Activated gamma-delta T cell treated with Interleukin-2 at 50 U/mL for 16 hours (primary cell): ENCODE results near the gene TOMM5.

Experiments
- DNase-seq: peaks from one replicate; pipeline ENCODE4 v3.0.0-alpha.2; 2020

TOMM5 gene

DNA sequence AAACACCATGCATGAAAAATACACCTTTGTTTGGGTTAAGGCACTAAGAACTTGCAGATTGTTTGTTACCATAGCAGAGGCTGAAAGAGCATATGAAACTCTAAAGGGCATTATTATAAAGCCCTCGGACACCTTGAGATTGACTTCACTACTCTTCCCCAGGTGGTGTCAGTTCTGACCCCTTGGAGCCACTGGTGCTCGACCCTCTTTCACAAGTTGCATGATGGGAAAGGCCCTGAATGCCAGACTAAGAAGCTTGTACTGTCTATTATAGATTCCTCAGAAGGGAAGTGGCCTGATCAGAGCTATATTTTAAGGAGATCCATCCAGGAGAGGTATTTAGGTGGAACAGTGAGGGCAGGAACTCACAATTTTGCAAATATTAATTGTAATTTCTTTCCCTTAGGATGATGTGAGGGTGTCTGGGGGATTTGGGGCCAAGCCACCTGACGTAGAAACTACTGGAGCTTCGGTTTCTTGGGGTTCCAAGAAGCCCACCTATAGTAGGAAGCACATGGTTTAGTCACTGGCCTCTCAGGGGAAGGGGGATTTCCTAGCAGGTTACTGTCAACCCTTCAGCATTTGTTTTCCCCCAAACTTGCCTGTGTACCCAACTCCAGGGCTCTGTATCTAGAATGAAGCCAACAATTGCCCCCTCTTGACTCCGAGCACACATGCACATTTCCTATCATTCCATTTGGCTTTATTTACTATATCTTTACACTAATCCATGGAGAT, 32.4 kb downstream of the TOMM5 start:
- no peak for DNase-seq

DNA sequence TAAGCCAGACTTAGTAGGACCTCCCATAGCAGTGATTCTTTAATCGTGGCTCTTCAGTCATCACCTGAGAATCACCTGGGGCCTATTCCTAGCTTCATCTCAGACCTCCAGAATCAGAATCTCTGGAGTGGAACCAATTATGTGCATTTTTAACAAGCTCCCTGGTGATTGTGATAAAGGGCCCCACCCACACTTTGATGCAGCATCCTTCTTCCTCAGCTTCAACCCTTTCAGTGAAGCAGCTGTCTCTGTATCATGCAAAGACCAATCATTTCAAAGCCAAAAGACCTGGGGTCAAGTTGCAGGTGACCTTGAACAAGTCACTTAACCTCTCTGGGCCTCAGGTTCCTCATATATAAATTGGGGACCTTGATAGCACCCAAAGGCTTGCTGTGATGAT, 33.3 kb downstream of the TOMM5 start:
- DNase-seq, result no peak

DNA sequence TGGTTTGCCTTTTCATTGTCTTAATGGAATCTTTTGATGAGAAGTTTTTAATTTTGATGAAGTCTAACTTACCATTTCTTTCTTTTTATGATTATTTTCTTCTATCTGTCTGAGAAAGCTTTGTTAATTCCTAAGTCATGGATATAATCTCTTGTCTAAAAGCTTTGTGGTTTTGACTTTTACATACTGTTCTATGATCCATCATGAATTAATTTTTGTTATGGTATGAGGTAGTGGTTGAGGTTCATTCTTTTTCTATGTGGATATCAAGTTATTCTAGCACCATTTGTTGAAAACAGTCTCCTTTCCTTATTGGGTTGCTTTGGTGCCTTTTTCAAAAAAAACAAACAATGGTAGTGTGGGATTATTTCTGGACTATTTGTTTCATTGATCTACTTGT, 36.6 kb downstream of the TOMM5 start:
- DNase-seq, result no peak

DNA sequence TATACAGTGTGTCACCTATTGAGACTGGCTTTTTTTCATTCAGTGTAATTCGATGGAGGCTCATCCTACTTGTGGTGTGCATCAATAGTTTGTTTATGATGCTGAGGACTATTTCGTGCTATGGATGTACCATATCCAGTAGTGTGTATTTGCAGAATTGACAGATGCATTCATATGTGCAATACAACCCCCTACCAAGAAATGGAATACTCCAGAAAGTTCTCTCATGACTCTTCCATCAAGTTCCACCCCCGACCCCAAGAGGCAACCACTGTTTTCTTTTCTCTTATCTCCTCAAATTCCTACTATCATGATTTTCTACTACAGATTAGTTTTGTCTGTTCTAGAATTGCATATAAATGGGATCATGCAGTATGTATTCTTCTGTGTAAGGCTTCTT, 38.1 kb downstream of the TOMM5 start:
- DNase-seq, result no peak

DNA sequence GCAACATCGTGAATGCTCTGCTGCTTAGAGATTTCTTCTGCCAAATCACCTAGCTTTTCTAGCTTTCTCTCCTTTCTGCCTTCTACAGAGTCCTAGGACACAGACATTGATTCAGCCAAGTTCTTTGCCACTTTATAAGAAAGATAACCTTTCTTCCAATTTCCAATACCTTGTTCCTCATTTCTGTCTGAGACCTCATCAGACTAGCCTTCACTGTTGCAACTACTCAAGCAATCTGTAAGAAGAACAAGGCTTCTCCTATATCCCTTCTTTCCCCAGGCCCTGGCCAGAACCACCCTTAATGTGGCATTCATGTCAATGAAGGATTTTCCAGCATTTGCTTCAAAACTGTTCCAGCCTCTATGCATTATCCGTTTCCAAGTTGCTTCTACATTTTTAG, 40.5 kb downstream of the TOMM5 start:
- DNase-seq, result no peak

DNA sequence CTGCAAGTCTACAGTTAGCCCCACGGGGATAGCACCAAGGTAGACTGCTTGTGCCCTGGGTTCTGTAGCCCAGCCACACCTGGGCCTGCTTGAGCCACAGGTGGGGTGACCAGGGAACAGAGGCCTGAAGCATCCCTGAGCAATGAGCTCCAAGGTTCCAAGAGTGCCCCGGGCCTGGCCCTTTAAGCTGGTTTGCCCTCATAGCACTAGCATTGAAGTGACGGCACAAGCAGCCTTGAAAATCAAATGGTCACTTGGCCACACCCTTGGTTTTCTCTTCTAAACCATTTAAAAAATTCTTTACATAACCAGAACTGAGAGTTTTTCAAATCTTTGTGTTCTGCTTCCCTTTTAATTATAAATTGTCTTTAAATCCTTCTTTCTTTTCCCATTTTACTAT, 40.9 kb downstream of the TOMM5 start:
- no peak for DNase-seq

DNA sequence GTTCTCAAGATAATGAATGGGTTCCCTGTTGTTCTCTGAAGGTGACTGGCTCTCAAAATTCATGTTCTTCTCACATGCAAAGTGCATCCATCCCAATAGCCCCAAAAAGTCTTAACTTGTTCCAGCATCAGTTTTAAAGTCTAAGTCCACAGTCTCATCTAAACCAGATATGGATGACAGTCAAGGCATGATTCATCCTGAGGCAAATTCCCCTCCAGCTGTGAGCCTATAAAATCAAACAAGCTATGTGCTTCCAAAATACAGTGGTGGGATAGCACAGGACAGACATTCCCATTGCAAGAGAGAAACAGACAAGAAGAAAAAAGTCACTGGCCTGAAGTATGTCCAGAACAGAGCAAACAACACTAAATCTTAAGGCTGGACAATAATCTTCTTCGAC, 41.6 kb downstream of the TOMM5 start:
- no peak for DNase-seq

DNA sequence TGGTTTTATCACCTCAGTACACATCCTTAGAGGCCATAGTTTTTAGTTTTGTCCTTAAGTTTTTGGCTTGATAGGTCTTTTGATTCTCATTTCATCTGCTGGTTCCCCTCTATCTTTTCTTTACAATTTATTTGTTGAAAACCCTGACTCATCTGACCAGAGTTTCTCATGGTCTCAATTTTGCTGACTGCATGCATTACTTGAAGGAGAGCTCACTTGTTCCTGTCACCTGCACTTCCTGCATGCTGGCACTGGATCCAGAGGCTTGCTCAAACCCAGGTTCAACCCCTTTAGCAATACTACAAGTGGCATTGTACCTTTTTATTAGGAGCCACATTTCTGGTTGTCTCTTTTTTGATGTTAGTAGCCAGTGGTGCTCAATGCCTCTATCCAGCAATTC, 42.9 kb downstream of the TOMM5 start:
- no peak for DNase-seq

DNA sequence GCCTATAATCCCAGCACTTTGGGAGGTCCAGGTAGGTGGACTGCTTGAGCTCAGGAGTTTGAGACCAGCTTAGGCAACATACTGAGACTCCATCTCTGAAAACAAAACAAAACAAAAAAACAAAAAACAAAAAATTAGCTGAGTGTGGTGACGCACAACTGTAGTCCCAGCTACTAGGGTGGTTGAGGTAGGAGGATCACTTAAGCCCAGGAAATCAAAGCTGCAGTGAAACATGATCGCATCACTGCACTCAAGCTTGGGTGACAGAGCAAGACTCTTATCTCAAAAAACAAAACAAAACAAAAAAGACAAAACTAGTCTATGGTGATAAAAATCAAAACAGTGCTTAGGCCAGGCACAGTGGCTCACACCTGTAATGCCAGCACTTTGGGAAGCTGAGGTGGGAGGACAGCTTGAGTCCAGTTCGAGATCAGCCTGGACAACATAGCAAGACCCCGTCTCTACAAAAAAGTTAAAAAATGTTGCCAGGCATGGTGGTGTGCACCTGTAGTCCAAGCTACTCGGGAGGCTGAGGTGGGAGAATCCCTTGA, 45.0 kb downstream of the TOMM5 start:
- DNase-seq, result no peak

DNA sequence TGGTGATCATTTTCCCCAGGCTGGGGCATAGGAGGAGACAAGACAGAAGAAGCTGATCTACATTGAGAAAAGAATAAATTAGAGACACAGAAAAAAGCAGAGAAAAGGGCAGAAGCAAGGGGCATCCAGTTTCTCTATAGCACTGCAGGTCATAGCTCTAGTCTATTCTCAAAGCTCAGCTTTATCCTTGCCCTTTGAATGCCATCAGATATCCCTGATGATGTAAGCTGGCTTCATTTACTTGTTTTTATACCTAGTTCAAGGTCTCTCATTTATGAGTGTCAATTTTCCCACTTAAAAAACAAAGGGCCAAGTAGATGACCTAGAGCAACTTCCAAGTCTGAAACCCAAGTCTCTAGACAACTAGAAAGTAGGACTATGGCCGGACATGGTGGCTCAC, 48.9 kb downstream of the TOMM5 start:
- no peak for DNase-seq

DNA sequence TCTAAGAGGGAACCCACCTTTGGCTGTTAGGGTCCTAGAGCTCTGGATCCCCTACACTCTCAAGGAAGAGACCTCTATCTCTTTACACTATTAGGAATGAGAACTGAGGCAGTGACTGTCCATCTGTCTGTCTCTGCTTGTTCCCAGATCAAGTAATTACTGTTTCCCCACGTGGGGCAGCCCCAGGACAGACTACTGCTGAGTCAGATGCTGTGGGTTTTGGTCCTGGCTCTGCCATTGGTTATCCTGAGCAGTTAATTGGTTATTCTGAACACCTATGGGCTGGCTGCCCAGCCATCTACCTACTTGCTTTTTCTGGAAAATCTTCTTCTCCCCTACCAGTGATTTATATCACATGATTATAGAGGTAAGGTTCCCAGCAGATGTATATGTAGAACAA, 49.5 kb downstream of the TOMM5 start:
- no peak for DNase-seq

DNA sequence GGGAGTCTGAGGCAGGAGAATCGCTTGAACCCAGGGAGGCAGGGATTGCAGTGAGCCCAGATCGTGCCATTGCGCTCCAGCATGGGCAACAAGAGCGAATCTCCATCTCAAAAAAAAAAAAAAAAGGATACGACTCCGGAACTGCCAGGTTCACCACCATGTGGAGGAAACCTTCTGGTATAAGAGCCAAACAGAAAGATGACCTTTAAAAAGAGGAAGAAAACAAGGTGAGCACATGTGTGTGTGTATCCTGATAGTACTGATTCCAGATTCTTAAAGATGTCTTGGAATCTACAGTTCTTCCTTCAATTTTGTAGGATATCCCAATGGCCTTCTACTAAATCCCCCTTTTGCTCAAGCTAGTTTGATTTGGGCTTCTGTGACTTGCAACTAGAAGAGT, 49.9 kb downstream of the TOMM5 start:
- DNase-seq, result no peak

DNA sequence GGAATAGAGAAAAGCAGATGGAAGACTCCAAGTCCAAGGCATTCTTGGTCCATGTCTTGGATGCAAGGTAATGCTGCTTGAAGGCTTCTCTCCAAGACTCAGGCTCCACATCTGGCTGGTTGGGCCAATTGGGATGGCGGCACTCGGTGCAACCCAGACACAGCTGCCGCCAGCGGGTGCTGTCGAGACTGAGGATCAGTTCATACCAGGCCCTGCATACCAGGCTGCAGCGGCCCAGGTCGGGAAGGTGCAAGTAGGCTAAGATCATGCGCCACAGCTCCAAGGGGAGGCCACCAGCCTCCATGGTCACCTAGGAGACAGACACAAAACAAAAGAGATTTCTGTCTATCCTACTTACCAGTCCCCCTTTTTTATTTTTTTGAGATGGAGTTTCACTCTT, 50.9 kb downstream of the TOMM5 start:
- DNase-seq, result no peak

DNA sequence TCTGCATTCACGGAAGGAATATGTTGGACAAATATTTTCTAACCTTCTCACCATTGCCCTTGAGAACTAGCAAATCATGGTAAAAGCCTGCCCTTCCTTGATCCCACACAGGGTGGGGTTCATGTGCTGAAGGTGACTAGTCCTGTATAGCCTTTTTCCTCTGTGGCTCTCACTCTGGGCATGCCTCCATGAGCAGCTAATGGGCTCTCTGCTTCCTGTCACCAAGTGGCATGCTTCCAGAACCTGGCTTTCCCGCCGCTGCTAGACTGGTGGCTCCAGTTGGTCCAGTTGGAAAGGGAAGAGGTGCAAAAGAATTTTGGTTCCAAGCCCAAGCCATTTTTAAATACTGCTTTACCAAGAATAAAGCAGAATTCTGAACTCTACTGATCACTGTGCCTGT, 51.8 kb downstream of the TOMM5 start:
- no peak for DNase-seq

DNA sequence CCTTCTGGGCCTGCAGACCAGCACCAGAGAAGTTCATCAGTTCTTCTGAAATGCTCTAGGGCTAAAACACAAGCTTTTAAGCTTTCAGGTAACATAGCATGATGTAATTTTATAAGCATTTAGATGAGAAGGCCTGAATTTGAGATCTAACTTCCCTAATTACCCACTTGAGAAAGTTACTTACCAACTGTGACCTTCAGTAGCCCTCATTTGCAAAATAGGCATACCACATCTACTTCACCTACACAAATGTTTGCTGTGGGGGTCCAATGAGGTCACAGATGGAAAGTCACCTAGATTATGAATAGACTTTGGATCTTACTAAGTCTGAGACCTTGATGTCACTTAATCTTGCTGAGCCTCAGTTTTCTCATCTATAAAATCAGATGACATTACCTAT, 52.8 kb downstream of the TOMM5 start:
- no peak for DNase-seq
